ENCODE data around the gene SIGLEC15.

DNA sequence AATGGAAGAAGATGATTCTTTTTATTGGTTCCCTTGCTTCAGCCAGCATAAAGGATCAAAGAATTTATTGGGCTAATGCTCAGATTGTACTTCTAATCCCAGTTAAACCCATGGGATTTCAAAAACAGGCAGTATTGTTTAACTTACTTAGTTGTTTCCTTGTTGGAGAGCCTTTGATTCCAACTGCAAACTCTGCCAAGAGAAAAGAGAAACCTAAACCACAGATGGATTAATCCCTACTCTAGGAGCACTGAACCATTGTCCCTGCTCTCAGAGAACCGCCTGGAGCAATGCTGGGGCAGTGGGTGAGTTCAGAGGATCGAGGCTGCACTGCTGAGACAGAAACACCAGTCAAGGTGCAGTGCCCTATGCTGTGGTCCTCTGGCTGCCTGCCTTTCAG is 44.9 kb upstream of the SIGLEC15 start:
- no peak for TF ChIP-seq CTCF (IDR thresholded peaks at IDR 0.05 in 4 of 5, conservative IDR thresholded peaks at IDR 0.05 in 1 of 5)
- TF ChIP-seq POLR2A (IDR thresholded peaks at IDR 0.05) = no peak
